B cell (primary cell): ENCODE data around the gene MAD1L1. TPM values are rescaled to one million over a fixed set of nuclear protein-coding genes. Genes with fewer than 3 reads are reported as not detected.

Source experiments
- ATAC-seq: fragments of 200-7000 bp; cut with Tn5 transposase; one replicate; pipeline ENCODE4 v1.10.0; 2021; ENCODE audit warnings: low read depth, mild to moderate bottlenecking, moderate number of reproducible peaks, moderate library complexity
- CTCF ChIA-PET: fragments of 350-600 bp; sonication (Branson Sonifier 250); formaldehyde crosslinking; loops from one replicate; lab custom pipeline; 2021; ENCODE audit warnings: antibody characterized with exemption, inconsistent platforms; lab: Charles Lee
- POLR2A ChIA-PET: fragments of 350-600 bp; sonication (Branson Sonifier 250); formaldehyde crosslinking; loops from one replicate; lab custom pipeline; 2021; ENCODE audit warnings: antibody characterized with exemption; lab: Charles Lee
- DNase-seq: peaks from one replicate; pipeline ENCODE4 v3.0.0; 2013
- H2AFZ ChIP-seq: 2 replicates; pipeline ENCODE4 v1.6.1; 2012; ENCODE audit warnings: mild to moderate bottlenecking, low read depth, low read length; ENCODE audit not compliant: insufficient read depth, poor library complexity, severe bottlenecking
- H3K27ac ChIP-seq, 2 donors: 1 replicate in 1 of 2; 2 replicates in 1 of 2; pipeline ENCODE4 v1.5.1; 2012 to 2013; ENCODE audit warnings: low read length in 2 of 2, mild to moderate bottlenecking in 2 of 2, moderate library complexity in 1 of 2
- H3K27me3 ChIP-seq, 4 experiments: fragments of 200-600 bp in 1 of 4; sonication (generic) in 1 of 4; replicated peaks in 1 of 4; 1 replicate in 2 of 4; 2 replicates in 2 of 4; pipeline versions ENCODE4 v1.6.1 to v1.7.0; 2013 to 2016; ENCODE audit warnings: low read length in 3 of 4, mild to moderate bottlenecking in 2 of 4, mixed read lengths in 1 of 4, moderate library complexity in 1 of 4; ENCODE audit not compliant: insufficient read depth in 4 of 4, control insufficient read depth in 3 of 4; ENCODE audit errors: control extremely low read depth in 1 of 4
- H3K36me3 ChIP-seq, 2 experiments: replicated peaks in 1 of 2; 1 replicate in 1 of 2; 2 replicates in 1 of 2; pipeline versions ENCODE4 v1.6.1 to v1.7.1; 2013; ENCODE audit warnings: low read length in 1 of 2; ENCODE audit not compliant: insufficient read depth in 2 of 2, control insufficient read depth in 1 of 2; ENCODE audit errors: control extremely low read depth in 1 of 2, extremely low read depth in 1 of 2
- H3K4me1 ChIP-seq, 2 donors: fragments of 200-600 bp in 1 of 2; sonication (generic) in 1 of 2; 1 replicate in 1 of 2; 2 replicates in 1 of 2; pipeline versions ENCODE4 v1.5.1 to v1.6.1; 2013 to 2017; ENCODE audit warnings: low read length in 2 of 2; ENCODE audit not compliant: control insufficient read depth in 2 of 2, insufficient read depth in 2 of 2
- H3K4me2 ChIP-seq: replicated peaks from 2 replicates; pipeline ENCODE3; 2012; ENCODE audit warnings: mild to moderate bottlenecking, low read depth, low read length; ENCODE audit not compliant: poor library complexity, severe bottlenecking
- H3K4me3 ChIP-seq, 5 experiments: fragments of 200-600 bp in 1 of 5; sonication (generic) in 1 of 5; 1 replicate in 3 of 5; 2 replicates in 2 of 5; pipeline versions ENCODE4 v1.5.1 to v1.7.0; 2011 to 2016; ENCODE audit warnings: low read length in 4 of 5, mild to moderate bottlenecking in 4 of 5, low read depth in 2 of 5, control low read depth in 1 of 5, moderate library complexity in 1 of 5; ENCODE audit not compliant: insufficient read depth in 1 of 5; ENCODE audit errors: control extremely low read depth in 1 of 5, extremely low read depth in 1 of 5
- H3K79me2 ChIP-seq: fragments of 200-600 bp; sonication (generic); one replicate; pipeline ENCODE4 v1.6.0; 2016; ENCODE audit warnings: low read length; ENCODE audit not compliant: control insufficient read depth, insufficient read depth
- H3K9ac ChIP-seq: fragments of 200-600 bp; sonication (generic); 2 replicates; pipeline ENCODE4 v1.6.1; 2017; ENCODE audit warnings: mild to moderate bottlenecking, low read length, moderate library complexity
- H3K9me3 ChIP-seq, 3 donors: one replicate each; pipeline versions ENCODE4 v1.6.1 to v1.7.1; 2013; ENCODE audit warnings: low read length in 2 of 3; ENCODE audit not compliant: control insufficient read depth in 2 of 3, insufficient read depth in 1 of 3; ENCODE audit errors: control extremely low read depth in 1 of 3
- H4K20me1 ChIP-seq: 2 replicates; pipeline ENCODE4 v1.6.0; 2012; ENCODE audit warnings: mild to moderate bottlenecking, low read length; ENCODE audit not compliant: insufficient read depth, control insufficient read depth, poor library complexity, severe bottlenecking
- H3K27ac Mint-ChIP-seq: one replicate; pipeline ENCODE4 v1.8.0; 2021; ENCODE audit warnings: mixed read lengths
- H3K27me3 Mint-ChIP-seq: one replicate; pipeline ENCODE4 v1.8.0; 2021; ENCODE audit warnings: mixed read lengths
- H3K4me1 Mint-ChIP-seq: one replicate; pipeline ENCODE4 v1.8.0; 2021; ENCODE audit warnings: mixed read lengths
- H3K4me3 Mint-ChIP-seq: one replicate; pipeline ENCODE4 v1.8.0; 2021; ENCODE audit warnings: mixed read lengths
- H3K9me3 Mint-ChIP-seq: one replicate; pipeline ENCODE4 v1.8.0; 2022; ENCODE audit warnings: mixed read lengths; ENCODE audit not compliant: insufficient read depth
- EZH2 ChIP-seq: IDR thresholded peaks from 2 replicates; pipeline ENCODE4 v1.6.1; 2012; ENCODE audit warnings: borderline replicate concordance, low read depth, mild to moderate bottlenecking, moderate library complexity, low read length; ENCODE audit not compliant: insufficient read depth, poor library complexity, severe bottlenecking
- whole genome bisulfite sequencing: methylation state at CpG from one replicate; pipeline ENCODE4 v1.1.5; 2013; ENCODE audit warnings: missing lambda C conversion rate; ENCODE audit not compliant: insufficient coverage; 5-methylcytosine and 5-hydroxymethylcytosine counted together
- intact Hi-C: fragments of 100-400 bp; cut with micrococcal nuclease; formaldehyde crosslinking; loops from one replicate; pipeline ENCODE4 v1.10.0; 2022
- polyA plus RNA-seq: library from polyadenylated mRNA; depleted of rRNA; stranded (reverse); fragments of >200 nt; gene quantifications from 2 replicates; pipeline ENCODE4 v1.2.3, GENCODE V29; 2012
- total RNA-seq, 2 donors: library from RNA; stranded (reverse); fragments of 120-200 nt in 1 of 2; gene quantifications; 1 replicate in 1 of 2; 2 replicates in 1 of 2; pipeline versions ENCODE4 v1.2.3 to v1.2.4, GENCODE V29; 2013 to 2022
- TF ChIP-seq, protein P1 (sequence below): fragments of 200-600 bp; IDR thresholded peaks from one replicate; pipeline ENCODE4 v1.8.0; 2022; ENCODE audit warnings: antibody characterized with exemption, mild to moderate bottlenecking

The MAD1L1 gene
- total and polyA plus RNA-seq, 2 donors (not counting 1 experiment from before 2014, with no cell fraction given), result 86.7 to 110 TPM

- intact Hi-C loops, result loop anchor here (1.0 to 10.0 kb wide), 6 partner anchors 28 to 526 kb away; partner anchors contain the start of gene PSMG3
- DNase-seq (peak; percentile 91), ATAC-seq (peak; percentile 80)
- no peaks in the 10 kb centered on the region for H3K9me3 ChIP-seq
- H4K20me1 ChIP-seq, result peaks cover 16% of the 10 kb centered on the region
- no peaks in the 10 kb centered on the region for H3K27me3 Mint-ChIP-seq
- H3K4me1 Mint-ChIP-seq, result peaks cover 72% of the 10 kb centered on the region
- peak overlapping the region; percentile 96 for H3K27ac Mint-ChIP-seq
- peak overlapping the region; percentile 87 for H3K4me3 Mint-ChIP-seq
- no peaks in the 10 kb centered on the region for H3K9me3 Mint-ChIP-seq
- CTCF ChIA-PET, result interaction anchor here (0.7 to 3.8 kb wide), 16 partner anchors 9 to 598 kb away, joined by 3 to 40 read pairs (median 3); no protein-coding TSS in a partner anchor
- peaks cover 32% of the 10 kb centered on the region for H3K79me2 ChIP-seq
- TF ChIP-seq, protein P1, sequence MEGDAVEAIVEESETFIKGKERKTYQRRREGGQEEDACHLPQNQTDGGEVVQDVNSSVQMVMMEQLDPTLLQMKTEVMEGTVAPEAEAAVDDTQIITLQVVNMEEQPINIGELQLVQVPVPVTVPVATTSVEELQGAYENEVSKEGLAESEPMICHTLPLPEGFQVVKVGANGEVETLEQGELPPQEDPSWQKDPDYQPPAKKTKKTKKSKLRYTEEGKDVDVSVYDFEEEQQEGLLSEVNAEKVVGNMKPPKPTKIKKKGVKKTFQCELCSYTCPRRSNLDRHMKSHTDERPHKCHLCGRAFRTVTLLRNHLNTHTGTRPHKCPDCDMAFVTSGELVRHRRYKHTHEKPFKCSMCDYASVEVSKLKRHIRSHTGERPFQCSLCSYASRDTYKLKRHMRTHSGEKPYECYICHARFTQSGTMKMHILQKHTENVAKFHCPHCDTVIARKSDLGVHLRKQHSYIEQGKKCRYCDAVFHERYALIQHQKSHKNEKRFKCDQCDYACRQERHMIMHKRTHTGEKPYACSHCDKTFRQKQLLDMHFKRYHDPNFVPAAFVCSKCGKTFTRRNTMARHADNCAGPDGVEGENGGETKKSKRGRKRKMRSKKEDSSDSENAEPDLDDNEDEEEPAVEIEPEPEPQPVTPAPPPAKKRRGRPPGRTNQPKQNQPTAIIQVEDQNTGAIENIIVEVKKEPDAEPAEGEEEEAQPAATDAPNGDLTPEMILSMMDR, result peak; percentile 52
- no peak for TF ChIP-seq EZH2
- peak overlapping the region; percentile 93 to 95 for H3K27ac ChIP-seq
- H3K4me2 ChIP-seq, result peak overlapping the region; percentile 72
- H3K4me1 ChIP-seq, result peaks cover 55 to 70% of the 10 kb centered on the region in 2 donors
- H3K36me3 ChIP-seq, result peaks cover 0 to 2% of the 10 kb centered on the region in 2 experiments
- H3K4me3 ChIP-seq, result peak overlapping the region in 1 of 5 experiments; percentile 35
- POLR2A ChIA-PET, result interaction anchor here (0.5 to 0.6 kb wide), 3 partner anchors 141 to 246 kb away, joined by 3 to 9 read pairs (median 4); no protein-coding TSS in a partner anchor
- H2AFZ ChIP-seq, result peak overlapping the region; percentile 45
- H3K27me3 ChIP-seq, result no peaks in the 10 kb centered on the region
- 15% methylated on average over 16 of the region's 31 CpGs for WGBS
- peak overlapping the region; percentile 47 for H3K9ac ChIP-seq
These were observed 132.2 kb downstream of the MAD1L1 start for GRCh38 chr7:2100278-2101208.
